Activated naive CD4-positive, alpha-beta T cell treated with anti-CD3 and anti-CD28 coated beads, Interleukin-2, amount 50 U/mL, for 24 hours (primary cell): ENCODE data around the gene RRH.
A peak's percentile ranks its signal among the peaks of the same experiment; 100 is the strongest.
"Not testable (repeated sequence)": the region's sequence is repeated elsewhere in the genome, so short reads cannot be mapped to it uniquely, and the experiment has no call there.

Experiments used
- H3K27ac Mint-ChIP-seq: one replicate; pipeline ENCODE4 v1.8.0; 2021; ENCODE audit warnings: mild to moderate bottlenecking, mixed read lengths
- H3K27me3 Mint-ChIP-seq: one replicate; pipeline ENCODE4 v1.8.0; 2021; ENCODE audit warnings: mixed read lengths
- H3K36me3 Mint-ChIP-seq: one replicate; pipeline ENCODE4 v1.8.0; 2021; ENCODE audit warnings: mixed read lengths
- H3K4me1 Mint-ChIP-seq: one replicate; pipeline ENCODE4 v1.8.0; 2021; ENCODE audit warnings: mixed read lengths
- H3K4me3 Mint-ChIP-seq: one replicate; pipeline ENCODE4 v1.8.0; 2021; ENCODE audit warnings: mild to moderate bottlenecking, mixed read lengths
- H3K9me3 Mint-ChIP-seq: one replicate; pipeline ENCODE4 v1.8.0; 2021; ENCODE audit warnings: mixed read lengths

Gene RRH

GRCh38 chr4:109870061-109870460 is 42.3 kb downstream of the RRH start:
- Mint-ChIP-seq H3K4me1 (no peaks in the 10 kb centered on the region), H3K27ac (peak overlapping the region; percentile 60), H3K4me3 (no peak overlapping the region), H3K9me3 (no peaks in the 10 kb centered on the region), H3K36me3 (peaks cover 2% of the 10 kb centered on the region), H3K27me3 (no peaks in the 10 kb centered on the region)

GRCh38 chr4:109872065-109872464 is 44.3 kb downstream of the RRH start:
- Mint-ChIP-seq H3K36me3 (peaks cover 2% of the 10 kb centered on the region), H3K4me3 (no peak overlapping the region), H3K27ac (no peak overlapping the region), H3K4me1 (no peaks in the 10 kb centered on the region), H3K27me3 (no peaks in the 10 kb centered on the region), H3K9me3 (no peaks in the 10 kb centered on the region)

- Mint-ChIP-seq H3K9me3 (no peaks in the 10 kb centered on the region), H3K4me1 (no peaks in the 10 kb centered on the region), H3K4me3 (no peak overlapping the region), H3K27me3 (peaks cover 1% of the 10 kb centered on the region), H3K36me3 (peaks cover 2% of the 10 kb centered on the region), H3K27ac (peak overlapping the region; percentile 41)
These were observed 45.3 kb downstream of the RRH start for GRCh38 chr4:109872950-109873656.

- Mint-ChIP-seq H3K9me3 (no peaks in the 10 kb centered on the region), H3K4me1 (no peaks in the 10 kb centered on the region), H3K4me3 (no peak overlapping the region), H3K27me3 (peaks cover 1% of the 10 kb centered on the region), H3K36me3 (peaks cover 2% of the 10 kb centered on the region), H3K27ac (no peak overlapping the region)
These were observed 46.2 kb downstream of the RRH start for GRCh38 chr4:109873791-109874514.

GRCh38 chr4:109875106-109875505 is 47.3 kb downstream of the RRH start:
- peaks cover 1% of the 10 kb centered on the region for H3K27me3 Mint-ChIP-seq
- no peak overlapping the region for H3K4me3 Mint-ChIP-seq
- no peaks in the 10 kb centered on the region for H3K36me3 Mint-ChIP-seq
- H3K9me3 Mint-ChIP-seq = no peaks in the 10 kb centered on the region
- no peak overlapping the region for H3K27ac Mint-ChIP-seq
- H3K4me1 Mint-ChIP-seq = no peaks in the 10 kb centered on the region

GRCh38 chr4:109875553-109875952 is 47.8 kb downstream of the RRH start:
- not testable (repeated sequence) for H3K4me3 Mint-ChIP-seq, H3K4me1 Mint-ChIP-seq, H3K9me3 Mint-ChIP-seq, H3K36me3 Mint-ChIP-seq, H3K27me3 Mint-ChIP-seq, H3K27ac Mint-ChIP-seq

- no peaks in the 10 kb centered on the region for H3K9me3 Mint-ChIP-seq
- no peak overlapping the region for H3K27ac Mint-ChIP-seq
- peaks cover 1% of the 10 kb centered on the region for H3K27me3 Mint-ChIP-seq
- H3K4me1 Mint-ChIP-seq = no peaks in the 10 kb centered on the region
- H3K4me3 Mint-ChIP-seq = no peak overlapping the region
- H3K36me3 Mint-ChIP-seq = no peaks in the 10 kb centered on the region
These were observed 49.0 kb downstream of the RRH start for GRCh38 chr4:109876634-109877265.

- Mint-ChIP-seq H3K27ac (no peak overlapping the region), H3K4me3 (no peak overlapping the region), H3K4me1 (no peaks in the 10 kb centered on the region), H3K9me3 (no peaks in the 10 kb centered on the region), H3K27me3 (peaks cover 4% of the 10 kb centered on the region), H3K36me3 (no peaks in the 10 kb centered on the region)
These were observed 49.6 kb downstream of the RRH start for GRCh38 chr4:109877400-109877799.

GRCh38 chr4:109878355-109878754 is 50.6 kb downstream of the RRH start:
- H3K4me1 Mint-ChIP-seq = no peaks in the 10 kb centered on the region
- no peak overlapping the region for H3K4me3 Mint-ChIP-seq
- no peaks in the 10 kb centered on the region for H3K9me3 Mint-ChIP-seq
- no peak overlapping the region for H3K27ac Mint-ChIP-seq
- H3K36me3 Mint-ChIP-seq = no peaks in the 10 kb centered on the region
- H3K27me3 Mint-ChIP-seq = peaks cover 4% of the 10 kb centered on the region

GRCh38 chr4:109879081-109879480 is 51.3 kb downstream of the RRH start:
- Mint-ChIP-seq H3K4me3 (no peak overlapping the region), H3K27ac (no peak overlapping the region), H3K9me3 (no peaks in the 10 kb centered on the region), H3K4me1 (no peaks in the 10 kb centered on the region), H3K27me3 (peaks cover 4% of the 10 kb centered on the region), H3K36me3 (no peaks in the 10 kb centered on the region)

- H3K4me3 Mint-ChIP-seq = no peak overlapping the region
- no peak overlapping the region for H3K27ac Mint-ChIP-seq
- H3K27me3 Mint-ChIP-seq = peaks cover 4% of the 10 kb centered on the region
- H3K9me3 Mint-ChIP-seq = no peaks in the 10 kb centered on the region
- no peaks in the 10 kb centered on the region for H3K36me3 Mint-ChIP-seq
- H3K4me1 Mint-ChIP-seq = no peaks in the 10 kb centered on the region
These were observed 52.0 kb downstream of the RRH start for GRCh38 chr4:109879636-109880314.

- no peak overlapping the region for H3K4me3 Mint-ChIP-seq
- no peaks in the 10 kb centered on the region for H3K36me3 Mint-ChIP-seq
- no peaks in the 10 kb centered on the region for H3K4me1 Mint-ChIP-seq
- no peak overlapping the region for H3K27ac Mint-ChIP-seq
- H3K27me3 Mint-ChIP-seq = peaks cover 2% of the 10 kb centered on the region
- no peaks in the 10 kb centered on the region for H3K9me3 Mint-ChIP-seq
These were observed 58.5 kb downstream of the RRH start for GRCh38 chr4:109886303-109886702.

- Mint-ChIP-seq H3K27me3 (peaks cover under 1% of the 10 kb centered on the region), H3K4me1 (no peaks in the 10 kb centered on the region), H3K4me3 (no peak overlapping the region), H3K27ac (no peak overlapping the region), H3K36me3 (no peaks in the 10 kb centered on the region), H3K9me3 (no peaks in the 10 kb centered on the region)
These were observed 59.3 kb downstream of the RRH start for GRCh38 chr4:109887071-109887470.

GRCh38 chr4:109890076-109890475 is 62.3 kb downstream of the RRH start:
- Mint-ChIP-seq H3K27me3 (no peaks in the 10 kb centered on the region), H3K4me3 (no peak overlapping the region), H3K27ac (no peak overlapping the region), H3K36me3 (no peaks in the 10 kb centered on the region), H3K9me3 (no peaks in the 10 kb centered on the region), H3K4me1 (no peaks in the 10 kb centered on the region)
